WERI-Rb-1 (cell line): ENCODE measurements around the gene ATP2C2.

Experiments used
- DNase-seq: peaks from one replicate; pipeline ENCODE4 v3.0.0-alpha.2; 2020
- H3K27ac ChIP-seq: fragments of 250-450 bp; sonication (Bioruptor Pico); 2 replicates; pipeline ENCODE4 v1.5.1; 2020; ENCODE audit warnings: mild to moderate bottlenecking, moderate library complexity
- H3K27me3 ChIP-seq: fragments of 250-450 bp; sonication (Bioruptor Pico); 2 replicates; pipeline ENCODE4 v1.5.1; 2021; ENCODE audit warnings: mild to moderate bottlenecking, low read depth, moderate library complexity; ENCODE audit not compliant: insufficient read depth, severe bottlenecking
- H3K36me3 ChIP-seq: fragments of 250-450 bp; sonication (Bioruptor Pico); 2 replicates; pipeline ENCODE4 v1.5.1; 2020; ENCODE audit warnings: mild to moderate bottlenecking, moderate library complexity
- H3K4me3 ChIP-seq: 2 replicates; pipeline ENCODE4 v1.5.1; 2011; ENCODE audit warnings: low read depth, mild to moderate bottlenecking, control low read depth, low read length
- H3K9me3 ChIP-seq: fragments of 250-450 bp; sonication (Bioruptor Pico); 2 replicates; pipeline ENCODE4 v1.5.1; 2021; ENCODE audit warnings: mild to moderate bottlenecking, moderate library complexity; ENCODE audit not compliant: severe bottlenecking
- TF ChIP-seq, protein P1 (sequence below): IDR thresholded peaks from 2 replicates; pipeline ENCODE4 v1.5.1; 2011; ENCODE audit warnings: low read depth, mild to moderate bottlenecking, control low read depth, inconsistent platforms, low read length

The ATP2C2 gene

GRCh38 chr16:84511180-84511800 lies 143.0 kb downstream of the ATP2C2 start:
- DNase-seq, result peak; percentile 61
- TF ChIP-seq, protein P1, sequence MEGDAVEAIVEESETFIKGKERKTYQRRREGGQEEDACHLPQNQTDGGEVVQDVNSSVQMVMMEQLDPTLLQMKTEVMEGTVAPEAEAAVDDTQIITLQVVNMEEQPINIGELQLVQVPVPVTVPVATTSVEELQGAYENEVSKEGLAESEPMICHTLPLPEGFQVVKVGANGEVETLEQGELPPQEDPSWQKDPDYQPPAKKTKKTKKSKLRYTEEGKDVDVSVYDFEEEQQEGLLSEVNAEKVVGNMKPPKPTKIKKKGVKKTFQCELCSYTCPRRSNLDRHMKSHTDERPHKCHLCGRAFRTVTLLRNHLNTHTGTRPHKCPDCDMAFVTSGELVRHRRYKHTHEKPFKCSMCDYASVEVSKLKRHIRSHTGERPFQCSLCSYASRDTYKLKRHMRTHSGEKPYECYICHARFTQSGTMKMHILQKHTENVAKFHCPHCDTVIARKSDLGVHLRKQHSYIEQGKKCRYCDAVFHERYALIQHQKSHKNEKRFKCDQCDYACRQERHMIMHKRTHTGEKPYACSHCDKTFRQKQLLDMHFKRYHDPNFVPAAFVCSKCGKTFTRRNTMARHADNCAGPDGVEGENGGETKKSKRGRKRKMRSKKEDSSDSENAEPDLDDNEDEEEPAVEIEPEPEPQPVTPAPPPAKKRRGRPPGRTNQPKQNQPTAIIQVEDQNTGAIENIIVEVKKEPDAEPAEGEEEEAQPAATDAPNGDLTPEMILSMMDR, result peak; percentile 63
- H3K27ac ChIP-seq, result no peak overlapping the region; the same call in 1 of the 2 replicates
- no peaks in the 10 kb centered on the region for H3K9me3 ChIP-seq
- H3K4me3 ChIP-seq, result no peak overlapping the region
- no peaks in the 10 kb centered on the region for H3K36me3 ChIP-seq
- no peaks in the 10 kb centered on the region for H3K27me3 ChIP-seq

- Histone ChIP-seq H3K4me3 (no peak overlapping the region), H3K27me3 (no peaks in the 10 kb centered on the region), H3K27ac (no peak overlapping the region; the same call in 1 of the 2 replicates), H3K36me3 (no peaks in the 10 kb centered on the region), H3K9me3 (no peaks in the 10 kb centered on the region)
- TF ChIP-seq, protein P1, result no peak
- DNase-seq, result no peak
Measured at GRCh38 chr16:84511831-84512230, 143.5 kb downstream of the ATP2C2 start.

DNA sequence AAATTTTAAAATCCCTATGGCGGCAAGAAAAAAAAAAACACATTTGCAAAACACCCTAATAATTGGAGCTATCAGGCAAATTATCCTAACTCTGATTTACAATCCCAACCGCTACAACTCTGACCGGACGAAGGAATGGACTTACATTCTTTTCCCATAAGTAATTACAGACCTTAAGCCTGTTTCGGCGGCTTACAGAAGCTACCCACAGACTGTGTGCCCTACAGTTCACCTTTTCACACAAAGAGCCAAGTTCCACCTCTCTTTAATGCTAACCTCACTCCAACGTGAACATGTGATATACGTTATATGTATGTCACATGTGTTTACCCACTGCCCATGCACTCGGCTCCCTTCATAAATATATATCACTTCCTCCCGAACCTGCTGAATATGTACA lies 144.8 kb downstream of the ATP2C2 start:
- H3K36me3 ChIP-seq, result no peaks in the 10 kb centered on the region
- no peak overlapping the region for H3K4me3 ChIP-seq
- DNase-seq, result peak; percentile 34
- TF ChIP-seq, protein P1, result no peak
- H3K27me3 ChIP-seq, result no peaks in the 10 kb centered on the region
- peak overlapping the region; percentile 54 for H3K27ac ChIP-seq
- H3K9me3 ChIP-seq, result no peaks in the 10 kb centered on the region

GRCh38 chr16:84513666-84514065 lies 145.3 kb downstream of the ATP2C2 start:
- H3K27ac ChIP-seq, result peak overlapping the region; percentile 54
- no peak for DNase-seq

More at GRCh38 chr16:84513666-84514065, 145.3 kb downstream of the ATP2C2 start:
- Histone ChIP-seq H3K36me3 (no peaks in the 10 kb centered on the region), H3K27me3 (no peaks in the 10 kb centered on the region), H3K9me3 (no peaks in the 10 kb centered on the region), H3K4me3 (no peak overlapping the region)
- TF ChIP-seq, protein P1, result no peak
